ENCODE results near the gene KIF19. TPM values are rescaled to one million over a fixed set of nuclear protein-coding genes. Genes with fewer than 3 reads are reported as not detected.

Gene KIF19
- total and polyA plus RNA-seq, 12 donors: 0.07 to 1.5 (median 0.27) TPM

DNA sequence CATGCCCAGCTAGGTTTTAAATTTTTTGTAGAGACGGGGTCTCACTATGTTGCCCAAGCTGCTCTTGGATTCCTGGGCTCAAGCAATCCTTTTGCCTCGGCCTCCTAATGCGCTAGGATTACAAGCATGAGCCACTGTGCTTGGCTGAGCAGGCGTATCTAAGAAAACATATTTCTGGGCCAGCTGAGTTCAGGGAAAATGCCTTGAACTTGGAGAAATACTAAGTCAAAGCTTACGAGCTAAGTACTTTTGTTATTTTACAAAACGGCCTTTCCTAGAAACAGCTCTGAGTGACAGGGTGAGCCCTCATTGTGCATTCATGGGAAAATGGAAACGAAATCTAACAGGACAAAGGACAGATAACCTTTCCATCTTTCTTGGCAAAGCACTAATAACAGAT lies 27.2 kb upstream of the KIF19 start:
- Histone ChIP-seq H3K4me3 (no peak overlapping the region), H3K4me1 (peaks cover 0 to 22% (median 8%) of the 10 kb centered on the region in 9 donors), H3K27me3 (peaks cover 0 to 5% (median 0%) of the 10 kb centered on the region in 7 donors), H3K9me3 (peaks cover 0 to 2% (median 0%) of the 10 kb centered on the region in 11 donors), H3K27ac (no peak overlapping the region), H3K36me3 (no peaks in the 10 kb centered on the region)
- TF ChIP-seq, protein P1, sequence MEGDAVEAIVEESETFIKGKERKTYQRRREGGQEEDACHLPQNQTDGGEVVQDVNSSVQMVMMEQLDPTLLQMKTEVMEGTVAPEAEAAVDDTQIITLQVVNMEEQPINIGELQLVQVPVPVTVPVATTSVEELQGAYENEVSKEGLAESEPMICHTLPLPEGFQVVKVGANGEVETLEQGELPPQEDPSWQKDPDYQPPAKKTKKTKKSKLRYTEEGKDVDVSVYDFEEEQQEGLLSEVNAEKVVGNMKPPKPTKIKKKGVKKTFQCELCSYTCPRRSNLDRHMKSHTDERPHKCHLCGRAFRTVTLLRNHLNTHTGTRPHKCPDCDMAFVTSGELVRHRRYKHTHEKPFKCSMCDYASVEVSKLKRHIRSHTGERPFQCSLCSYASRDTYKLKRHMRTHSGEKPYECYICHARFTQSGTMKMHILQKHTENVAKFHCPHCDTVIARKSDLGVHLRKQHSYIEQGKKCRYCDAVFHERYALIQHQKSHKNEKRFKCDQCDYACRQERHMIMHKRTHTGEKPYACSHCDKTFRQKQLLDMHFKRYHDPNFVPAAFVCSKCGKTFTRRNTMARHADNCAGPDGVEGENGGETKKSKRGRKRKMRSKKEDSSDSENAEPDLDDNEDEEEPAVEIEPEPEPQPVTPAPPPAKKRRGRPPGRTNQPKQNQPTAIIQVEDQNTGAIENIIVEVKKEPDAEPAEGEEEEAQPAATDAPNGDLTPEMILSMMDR (IDR thresholded peaks at IDR 0.05): no peak
- intact Hi-C loops (cut with DNase I): loop anchor here in 2 of 10 donors (5.0 kb wide), 1 partner anchor 86 kb away; the partner anchor contains the start of gene TTYH2 (in 2 of the 2)
- no peak for DNase-seq
- no peak for ATAC-seq
- WGBS, 2 donors: 71 to 76% methylated on average over 7 of the region's 7 CpGs

DNA sequence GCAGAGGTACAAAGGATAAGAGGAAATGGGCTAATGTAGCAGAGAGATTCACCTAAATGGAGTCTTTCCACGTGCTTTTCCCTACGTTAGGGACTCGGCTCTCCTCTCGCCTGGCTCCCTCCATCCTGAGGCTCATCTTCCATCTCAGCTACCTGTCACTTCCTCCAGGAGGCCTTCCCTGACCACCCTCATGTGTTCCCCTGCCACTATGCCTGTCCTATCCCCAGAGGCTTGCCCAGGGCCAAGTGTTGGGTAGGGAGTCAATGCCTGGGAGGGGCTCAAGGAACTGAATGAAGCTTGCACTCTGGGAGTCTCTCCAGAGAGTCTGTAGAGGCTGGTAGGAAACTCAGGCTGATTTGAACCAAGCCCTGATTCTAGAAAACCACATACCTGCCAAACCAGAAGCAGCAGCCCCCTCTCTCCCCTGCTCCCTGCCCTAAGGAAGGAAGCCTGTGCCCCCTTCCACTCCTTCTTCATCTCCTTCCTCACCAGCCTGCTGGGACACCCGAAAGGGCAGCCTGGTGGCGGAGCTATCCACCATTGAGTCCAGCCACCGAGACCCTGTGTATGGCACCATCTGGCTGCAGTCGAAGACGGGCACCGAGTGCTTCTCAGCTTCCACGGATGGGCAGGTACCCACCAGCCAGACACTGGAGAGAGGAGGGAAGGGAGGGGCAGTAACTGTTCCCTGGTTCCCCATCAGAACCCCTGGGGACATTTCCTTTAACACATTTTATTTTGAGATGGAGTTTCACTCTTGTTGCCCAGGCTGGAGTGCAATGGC lies 26.6 kb upstream of the KIF19 start:
- Histone ChIP-seq H3K4me1 (peaks cover 0 to 22% (median 8%) of the 10 kb centered on the region in 9 donors), H3K4me3 (no peak overlapping the region), H3K9me3 (peaks cover 0 to 3% (median 0%) of the 10 kb centered on the region in 11 donors), H3K27me3 (peaks cover 0 to 5% (median 0%) of the 10 kb centered on the region in 7 donors), H3K27ac (no peak overlapping the region), H3K36me3 (no peaks in the 10 kb centered on the region)
- DNase-seq: no peak
- intact Hi-C loops (cut with DNase I): loop anchor here in 8 of 10 donors (2.0 to 10.0 kb wide), 8 partner anchors 58 to 195 kb away; partner anchors contain the start of genes TTYH2 (in 3 of the 8) and BTBD17 (in 2 of the 8)
- WGBS, 2 donors: 88 to 89% methylated on average over 11 of the region's 11 CpGs
- TF ChIP-seq, protein P1 (IDR thresholded peaks at IDR 0.05): no peak
- ATAC-seq: no peak

DNA sequence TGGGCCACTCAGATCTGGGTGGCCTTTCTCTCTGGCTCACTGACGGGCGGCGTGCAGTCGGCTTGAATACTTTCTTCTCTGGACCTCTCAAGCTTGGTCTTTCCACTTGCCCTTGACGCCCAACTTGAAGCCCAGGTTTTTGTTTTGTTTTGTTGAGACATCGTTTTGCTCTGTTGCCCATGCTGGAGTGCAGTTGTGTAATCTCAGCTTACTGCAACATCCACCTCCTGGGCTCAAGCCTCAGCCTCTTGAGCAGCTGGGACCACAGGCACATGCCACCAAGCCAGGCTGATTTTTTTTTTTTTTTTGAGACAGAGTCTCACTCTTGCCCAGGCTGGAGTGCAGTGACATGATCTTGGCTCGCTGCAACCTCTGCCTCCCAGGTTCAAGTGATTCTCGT lies 22.7 kb upstream of the KIF19 start:
- intact Hi-C loops (cut with DNase I): loop anchor here in 8 of 10 donors (2.0 to 10.0 kb wide), 8 partner anchors 54 to 191 kb away; partner anchors contain the start of gene BTBD17 (in 3 of the 8)
- WGBS, 2 donors: 90 to 92% methylated on average over 8 of the region's 8 CpGs
- ATAC-seq (no peak), DNase-seq (no peak)
- H3K4me1 ChIP-seq: peaks cover 0 to 12% (median 3%) of the 10 kb centered on the region in 9 donors
- H3K9me3 ChIP-seq: peaks cover 0 to 11% (median 0%) of the 10 kb centered on the region in 11 donors
- TF ChIP-seq, protein P1 (IDR thresholded peaks at IDR 0.05): no peak
- peaks cover 0 to 5% (median 0%) of the 10 kb centered on the region in 7 donors for H3K27me3 ChIP-seq
- no peak overlapping the region for H3K27ac ChIP-seq
- no peak overlapping the region for H3K4me3 ChIP-seq
- no peaks in the 10 kb centered on the region for H3K36me3 ChIP-seq

DNA sequence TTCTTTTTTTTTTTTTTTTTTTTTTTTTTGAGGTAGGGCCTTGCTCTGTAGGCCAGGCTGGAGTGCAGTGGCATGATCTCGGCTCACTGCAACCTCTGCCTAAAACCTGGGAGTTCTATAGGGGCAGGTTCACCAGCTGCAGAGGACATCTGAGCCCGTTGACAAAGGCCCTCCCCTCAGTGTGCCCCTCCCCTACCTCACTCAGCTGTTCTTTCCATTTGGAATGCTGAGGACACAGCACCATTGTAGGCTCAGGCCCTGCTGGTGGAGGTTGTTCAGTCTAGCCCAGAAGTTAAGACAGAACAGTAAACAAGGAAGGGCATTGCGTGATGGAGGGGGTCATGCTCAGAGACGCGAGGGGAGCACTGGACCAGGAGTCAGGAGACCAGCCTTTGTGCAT lies 21.8 kb upstream of the KIF19 start:
- Histone ChIP-seq H3K27me3 (peaks cover 0 to 5% (median 0%) of the 10 kb centered on the region in 7 donors), H3K4me3 (no peak overlapping the region), H3K4me1 (peaks cover 0 to 14% (median 4%) of the 10 kb centered on the region in 9 donors), H3K36me3 (no peaks in the 10 kb centered on the region), H3K27ac (no peak overlapping the region), H3K9me3 (peaks cover 0 to 11% (median 0%) of the 10 kb centered on the region in 11 donors)
- intact Hi-C loops (cut with DNase I): loop anchor here in 7 of 10 donors (2.0 to 10.0 kb wide), 7 partner anchors 53 to 191 kb away; partner anchors contain the start of gene BTBD17 (in 3 of the 7)
- TF ChIP-seq, protein P1 (IDR thresholded peaks at IDR 0.05): no peak
- 77 to 85% methylated on average over 5 of the region's 5 CpGs for whole genome bisulfite sequencing, 2 donors
- DNase-seq (no peak), ATAC-seq (no peak)
